GM21360 (cell line): Measurements from ENCODE around the gene GUCA1C.

ENCODE experiments used
- ATAC-seq: cut with Tn5 transposase; IDR thresholded peaks from one replicate; pipeline ENCODE4 v1.9.1; 2021; ENCODE audit warnings: mild to moderate bottlenecking, moderate library complexity; ENCODE audit not compliant: unreplicated experiment

The GUCA1C gene

DNA sequence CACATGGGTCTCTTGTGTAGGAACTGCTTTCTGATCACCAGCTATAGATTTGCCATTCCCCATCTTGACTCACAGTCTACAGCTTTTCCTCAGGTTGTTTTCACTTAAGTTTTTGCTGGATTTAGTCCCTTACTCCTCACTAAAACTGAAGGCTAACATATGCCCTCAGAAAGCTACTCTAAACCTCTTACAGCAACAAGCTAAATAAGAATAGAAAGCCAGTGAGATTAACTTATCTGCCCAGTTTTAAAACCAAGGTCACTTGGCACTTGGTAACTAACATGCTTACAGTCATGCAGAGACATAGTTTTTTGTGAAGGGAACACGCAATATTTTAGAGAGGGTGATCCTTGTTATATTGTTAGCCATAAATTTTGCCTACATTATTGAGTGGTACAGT, at the start of gene GUCA1C:
Gene GUCA1C, minus strand, starts transcription at position 180 of the 400 bp plus-strand sequence. Its CDS starts 117 bp downstream, at position 63.
- no peak for ATAC-seq

DNA sequence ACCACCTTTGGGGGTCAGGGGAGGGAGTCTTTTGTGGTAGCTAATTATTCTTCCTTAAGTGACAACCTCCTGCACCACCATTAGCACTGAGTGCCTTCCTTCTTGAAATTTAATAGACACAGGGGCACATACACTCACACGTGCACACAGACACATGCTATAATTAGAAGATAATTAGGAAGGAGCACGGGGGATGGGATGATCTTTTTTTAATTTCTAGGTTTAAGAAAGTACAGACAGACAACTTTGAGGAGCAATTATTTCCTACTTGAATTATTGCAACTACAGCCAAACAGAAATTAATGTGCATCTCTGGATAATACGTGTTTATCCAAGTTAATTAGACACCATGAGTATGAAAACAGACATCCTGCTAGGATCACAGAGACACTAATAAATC, 44.8 kb upstream of the GUCA1C start:
- ATAC-seq, result no peak

GRCh38 chr3:108985844-108986243, 32.2 kb upstream of the GUCA1C start:
- ATAC-seq, result no peak

GRCh38 chr3:108983051-108983450, 29.4 kb upstream of the GUCA1C start:
- ATAC-seq, result no peak

GRCh38 chr3:108976058-108976457, 22.4 kb upstream of the GUCA1C start:
- no peak for ATAC-seq

- ATAC-seq, result no peak
Observed at GRCh38 chr3:108973019-108973418, 19.3 kb upstream of the GUCA1C start.

- no peak for ATAC-seq
Observed at GRCh38 chr3:108972482-108972881, 18.8 kb upstream of the GUCA1C start.

DNA sequence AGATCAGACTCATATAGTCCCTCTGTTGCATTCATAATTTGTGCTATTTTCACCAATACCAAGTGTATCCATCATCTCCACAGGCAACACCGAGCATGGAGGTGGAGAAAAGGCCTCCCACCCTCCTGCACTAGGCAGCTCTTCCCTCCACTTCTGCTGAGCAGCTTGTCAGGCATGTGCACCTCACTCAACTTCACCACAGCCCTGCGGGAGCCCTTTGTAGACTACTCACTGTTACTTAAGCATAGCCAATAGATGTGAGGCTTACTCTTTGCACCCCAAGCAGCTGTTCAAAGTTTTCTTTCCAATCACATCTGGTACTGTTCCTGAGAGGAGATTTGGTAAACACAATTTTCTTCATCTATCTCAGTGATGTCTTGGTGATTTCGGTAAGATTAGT, 16.9 kb upstream of the GUCA1C start:
- no peak for ATAC-seq

DNA sequence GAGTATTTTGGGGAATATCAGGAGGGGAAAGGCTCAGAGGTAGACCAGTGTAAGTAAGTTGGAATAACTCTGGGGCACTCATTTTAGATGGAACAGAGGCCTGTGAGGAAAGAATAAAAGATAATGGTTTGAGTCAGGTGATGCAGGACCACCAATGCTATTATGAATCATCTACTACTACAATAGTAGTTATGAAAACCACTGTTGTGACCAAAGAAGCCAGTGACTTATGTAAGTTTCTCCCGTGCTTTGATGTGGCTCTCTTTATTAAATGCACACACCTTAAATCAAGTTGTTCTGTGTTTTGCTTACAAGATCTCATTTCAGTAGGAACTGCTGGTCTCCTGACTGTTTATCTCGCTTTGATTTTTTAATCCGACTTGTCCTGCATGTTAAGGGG, 13.1 kb upstream of the GUCA1C start:
- no peak for ATAC-seq

DNA sequence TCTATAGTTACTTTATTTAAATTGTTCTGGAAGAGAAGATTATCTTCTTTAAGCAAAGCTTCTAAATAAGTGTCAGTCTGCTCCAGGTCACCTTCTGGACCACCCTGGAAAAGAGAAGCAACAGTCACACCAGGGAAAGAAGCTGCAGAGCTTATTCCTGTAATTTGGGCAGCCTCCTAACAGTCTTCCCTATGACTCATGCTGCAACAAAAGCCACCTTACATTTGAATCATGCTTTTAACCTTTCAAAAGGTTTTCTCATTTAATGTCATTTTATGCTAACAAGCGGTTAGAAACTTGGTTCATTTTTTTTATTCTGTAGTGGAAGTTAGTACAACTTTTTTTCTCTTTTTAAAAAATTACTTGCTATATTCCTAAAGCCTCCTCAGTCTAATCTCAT, 5.3 kb upstream of the GUCA1C start:
- ATAC-seq, result no peak

DNA sequence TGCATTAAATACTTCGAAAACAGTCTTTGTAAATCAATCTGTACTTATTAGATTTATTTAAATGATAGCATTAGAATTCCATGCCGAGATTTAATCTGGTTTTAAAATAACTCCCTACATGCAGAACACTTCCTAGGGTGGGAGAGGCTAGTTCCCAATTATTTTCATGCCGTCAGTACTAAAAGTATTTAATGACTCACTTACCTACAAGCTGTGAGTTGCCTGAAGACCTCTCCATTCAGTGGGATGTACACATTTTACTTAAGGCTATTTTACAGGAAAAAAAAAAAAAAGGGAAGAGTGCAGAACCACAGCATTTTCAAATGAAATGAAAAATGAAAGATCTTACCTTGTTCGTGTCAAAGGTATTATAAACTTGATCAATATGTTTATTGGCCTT, 469 bp downstream of the GUCA1C start:
- ATAC-seq, result no peak

GRCh38 chr3:108951820-108952501, 1.7 kb downstream of the GUCA1C start:
- ATAC-seq, result no peak

GRCh38 chr3:108947855-108948254, 5.8 kb downstream of the GUCA1C start:
- no peak for ATAC-seq

DNA sequence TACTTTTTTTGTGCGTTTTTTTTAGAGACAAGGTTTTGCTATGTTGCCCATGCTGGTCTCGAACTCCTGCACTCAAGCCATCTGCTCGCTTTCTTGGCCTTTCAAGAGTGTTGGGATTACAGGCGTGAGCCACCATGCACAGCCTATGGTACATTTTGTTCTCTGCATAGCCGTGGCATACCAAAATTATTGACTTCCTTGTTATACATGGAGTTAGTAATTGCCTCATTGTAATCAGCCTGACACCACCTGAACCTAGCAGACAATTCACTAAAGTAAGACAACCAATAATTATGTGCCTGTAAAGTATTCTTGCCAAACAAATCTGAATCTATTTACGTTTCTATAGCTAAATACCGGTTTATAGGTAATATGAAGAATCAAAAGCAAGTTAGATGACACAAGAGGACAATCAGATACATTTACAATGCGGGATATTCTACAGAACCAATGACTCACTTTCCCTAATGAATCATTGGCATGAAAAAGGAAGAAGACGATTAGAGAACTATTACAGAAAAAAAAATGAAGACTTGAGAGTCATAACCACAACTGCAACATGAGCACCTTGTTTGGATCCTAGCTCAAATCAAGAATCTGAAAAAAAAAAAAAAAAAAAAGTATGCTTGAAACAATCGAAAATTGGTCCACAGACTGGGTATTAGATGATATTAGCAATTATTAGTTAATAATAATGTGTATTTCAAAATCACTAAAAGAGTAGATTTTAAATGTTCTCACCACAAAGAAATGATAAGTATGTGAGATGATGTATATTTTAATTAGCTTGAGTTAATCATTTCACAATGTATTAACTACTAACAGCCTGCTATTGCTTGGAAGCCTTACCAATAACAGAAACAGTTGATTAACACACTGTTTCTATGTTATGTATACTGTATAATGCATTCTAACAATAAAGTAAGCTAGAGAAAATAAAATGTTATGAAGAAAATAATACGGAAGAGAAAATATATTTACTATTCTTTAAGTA, 7.1 kb downstream of the GUCA1C start:
- ATAC-seq, result no peak

DNA sequence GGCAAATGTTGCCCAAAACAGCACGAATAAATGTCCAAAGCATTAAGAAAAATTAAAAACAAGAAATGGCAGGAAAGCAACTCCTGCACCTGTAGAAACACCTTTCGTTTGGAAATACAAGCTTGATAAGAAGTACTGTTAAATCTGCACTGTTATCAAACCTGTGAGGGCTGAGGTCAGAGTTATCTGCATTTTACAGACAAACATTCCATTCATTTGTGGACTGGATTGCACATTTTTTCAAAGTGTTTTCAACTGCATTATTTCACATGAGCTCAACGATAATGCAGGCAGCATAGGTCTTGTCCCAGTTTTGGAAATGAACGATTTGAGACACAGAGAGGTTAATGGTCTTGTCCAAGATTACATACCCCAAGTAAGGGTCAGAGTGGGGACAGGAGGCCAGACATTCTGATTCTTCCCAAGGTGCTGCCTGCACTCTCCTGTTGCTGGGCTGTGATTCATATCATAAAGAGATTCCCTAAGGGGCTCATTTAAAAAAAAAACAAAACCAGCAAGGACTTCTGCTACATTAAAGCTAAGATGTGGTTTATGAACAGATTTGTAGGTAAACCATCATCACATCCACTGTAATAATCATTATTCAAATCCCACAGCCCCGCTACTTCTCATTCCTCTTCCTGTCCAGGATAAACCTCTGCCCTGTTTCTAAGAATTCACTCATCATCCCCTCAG, 13.0 kb downstream of the GUCA1C start:
- ATAC-seq, result no peak

- no peak for ATAC-seq
Observed at GRCh38 chr3:108940166-108940565, 13.5 kb downstream of the GUCA1C start.

DNA sequence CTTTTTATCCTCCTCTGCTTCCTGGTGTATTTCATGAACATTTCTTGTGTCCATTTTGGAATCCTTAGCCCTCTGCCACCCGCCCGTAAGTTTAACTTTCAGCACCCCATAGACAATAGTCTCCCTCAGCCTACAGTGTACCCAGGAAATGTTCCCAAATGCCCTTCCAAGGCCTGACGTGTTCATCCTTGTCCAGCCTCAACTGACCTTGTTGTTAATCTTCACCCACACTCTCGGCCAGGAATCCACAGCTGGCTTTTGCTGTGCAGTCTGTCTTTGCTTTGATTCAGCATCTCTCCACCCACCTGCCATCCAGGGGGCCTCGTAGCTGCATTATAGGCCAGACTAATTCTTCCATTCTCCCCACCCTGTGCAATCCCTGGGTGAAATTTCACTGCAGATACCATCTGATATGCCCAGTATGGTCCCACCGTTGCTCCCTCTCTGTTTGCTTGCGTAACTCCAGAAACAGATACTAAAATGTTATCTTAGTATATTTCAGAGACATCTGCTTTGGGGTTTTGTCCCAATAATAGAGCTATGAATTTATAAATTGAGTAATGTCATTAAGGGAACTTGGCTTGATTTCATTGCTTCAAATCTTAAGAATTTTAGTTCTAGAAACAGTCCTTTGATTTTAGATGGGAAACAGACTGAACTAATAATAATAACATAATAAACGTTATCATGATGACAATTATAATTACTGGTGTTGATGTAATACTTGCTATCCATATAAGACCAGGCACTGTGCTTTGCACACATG, 16.6 kb downstream of the GUCA1C start:
- no peak for ATAC-seq

DNA sequence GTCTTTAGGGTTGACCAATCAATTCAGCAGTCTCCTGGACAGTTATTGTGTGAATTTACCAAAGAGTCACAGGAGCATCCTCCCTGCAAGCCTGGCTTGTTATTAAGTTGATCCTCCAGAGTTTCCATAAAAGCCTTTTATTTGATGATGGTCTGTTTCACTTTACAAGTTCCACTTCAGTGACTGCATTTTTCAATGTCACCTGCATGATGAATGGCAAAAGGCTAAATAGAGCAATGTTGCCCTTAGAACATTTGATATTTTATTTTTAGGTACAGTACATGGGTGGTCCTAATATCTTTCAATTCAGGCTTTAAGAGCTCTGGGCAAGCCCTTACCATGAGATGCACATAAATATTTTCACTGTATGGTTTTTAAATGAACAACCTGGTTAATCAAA, 22.6 kb downstream of the GUCA1C start:
- ATAC-seq, result no peak

DNA sequence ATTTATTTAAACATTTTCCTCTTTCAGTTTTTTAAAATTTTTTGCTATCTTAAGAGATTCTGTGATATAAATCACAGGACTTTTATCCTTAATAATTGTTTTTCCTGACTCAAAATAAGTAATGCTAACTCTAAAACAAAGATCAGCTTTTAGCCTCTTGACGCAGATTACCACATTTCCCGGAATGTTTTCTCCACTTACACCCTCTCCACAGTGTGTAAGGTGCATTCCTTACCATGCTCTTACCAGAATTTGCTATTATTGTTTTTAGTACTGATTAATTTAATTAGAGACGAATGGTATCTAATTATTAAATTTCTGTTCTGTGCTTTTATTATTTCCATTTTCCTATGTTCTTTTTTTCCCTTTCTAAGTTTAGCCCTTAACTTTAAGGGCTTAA, 34.8 kb downstream of the GUCA1C start:
- ATAC-seq, result no peak

DNA sequence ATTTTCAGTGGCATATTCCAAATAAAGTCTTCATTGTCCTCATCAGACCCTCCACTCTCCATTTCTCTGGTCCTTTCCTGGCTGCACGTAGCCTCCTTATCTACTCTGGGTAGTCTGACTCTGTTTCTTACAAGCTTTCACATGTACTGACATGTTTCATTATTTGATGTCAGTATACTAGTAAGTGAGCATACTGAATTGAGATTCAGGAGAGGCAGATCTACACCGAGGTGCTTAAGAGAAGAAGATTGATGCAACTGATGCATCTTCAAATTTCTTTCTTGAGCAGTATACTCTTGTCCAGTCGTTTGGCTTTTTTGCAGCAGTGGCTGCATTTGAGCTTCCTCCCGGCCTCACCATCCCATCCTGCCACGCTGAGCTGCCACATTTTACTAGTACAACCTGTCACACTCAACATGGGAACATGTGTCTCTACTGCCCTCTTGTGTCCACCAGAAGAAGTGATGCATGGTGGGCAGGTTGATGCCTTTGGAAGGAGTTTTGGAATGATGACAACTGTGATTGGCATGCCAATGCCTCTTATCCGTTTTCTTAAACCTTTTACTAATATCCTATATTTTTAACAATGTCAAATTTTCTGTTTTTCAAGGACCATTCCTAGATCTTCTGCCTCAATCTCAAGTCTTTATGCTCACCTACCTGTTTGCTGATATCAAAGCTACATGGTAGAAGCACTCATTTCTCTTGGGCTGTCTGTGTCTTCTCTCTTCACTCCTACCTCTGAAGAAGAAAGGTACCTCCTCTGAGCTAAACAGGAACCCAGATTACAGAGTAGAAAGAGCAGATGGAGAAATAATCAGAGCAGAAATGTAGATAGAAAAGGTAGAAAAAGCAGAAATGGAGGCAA, 38.7 kb downstream of the GUCA1C start:
- peak; percentile 93 for ATAC-seq
